GM23338 (cell line): ENCODE results near the gene CNOT6. TPM values are rescaled to one million over a fixed set of nuclear protein-coding genes. Genes with fewer than 3 reads are reported as not detected.

ENCODE experiments used
- ATAC-seq: fragments of 200-7000 bp; cut with Tn5 transposase; 3 replicates; pipeline ENCODE4 v1.9.1; 2020
- DNase-seq: peaks from one replicate; pipeline ENCODE4 v3.0.0-alpha.2; 2015; ENCODE audit warnings: low spot score
- H2AFZ ChIP-seq: fragments of 200-600 bp; sonication (generic); 2 replicates; pipeline ENCODE4 v1.8.0; 2016; ENCODE audit warnings: antibody characterized with exemption, mild to moderate bottlenecking, moderate library complexity
- H3F3A ChIP-seq: fragments of 200-600 bp; sonication (generic); replicated peaks from 2 replicates; pipeline ENCODE4 v1.8.0; 2017; ENCODE audit warnings: antibody characterized with exemption, mixed run types, low read depth
- H3K27ac ChIP-seq: fragments of 200-600 bp; sonication (generic); 2 replicates; pipeline ENCODE4 v1.6.1; 2016; ENCODE audit warnings: low read depth
- H3K27me3 ChIP-seq: fragments of 200-600 bp; sonication (generic); 2 replicates; pipeline ENCODE4 v1.8.0; 2016; ENCODE audit warnings: mild to moderate bottlenecking, mixed run types, moderate library complexity; ENCODE audit not compliant: insufficient read depth
- H3K36me3 ChIP-seq: fragments of 200-600 bp; sonication (generic); 2 replicates; pipeline ENCODE4 v1.8.0; 2016; ENCODE audit warnings: mild to moderate bottlenecking; ENCODE audit not compliant: insufficient read depth
- H3K4me1 ChIP-seq: fragments of 200-600 bp; sonication (generic); 2 replicates; pipeline ENCODE4 v1.8.0; 2016; ENCODE audit warnings: mild to moderate bottlenecking, moderate library complexity; ENCODE audit not compliant: insufficient read depth
- H3K4me2 ChIP-seq: fragments of 200-600 bp; sonication (generic); 2 replicates; pipeline ENCODE4 v1.7.1; 2017; ENCODE audit warnings: mixed run types
- H3K4me3 ChIP-seq: fragments of 200-600 bp; sonication (generic); 2 replicates; pipeline ENCODE4 v1.6.1; 2016; ENCODE audit warnings: mixed run types
- H3K79me2 ChIP-seq: fragments of 200-600 bp; sonication (generic); replicated peaks from 2 replicates; pipeline ENCODE4 v1.8.0; 2017; ENCODE audit warnings: mild to moderate bottlenecking; ENCODE audit not compliant: insufficient read depth
- H3K9me2 ChIP-seq: fragments of 200-600 bp; sonication (generic); 2 replicates; pipeline ENCODE4 v1.8.0; 2017; ENCODE audit not compliant: insufficient read depth
- H4K20me1 ChIP-seq: fragments of 200-600 bp; sonication (generic); replicated peaks from 2 replicates; pipeline ENCODE4 v1.8.0; 2017; ENCODE audit warnings: mild to moderate bottlenecking; ENCODE audit not compliant: insufficient read depth
- H3K27ac Mint-ChIP-seq: 2 replicates; pipeline ENCODE4 v1.8.0; 2020; ENCODE audit warnings: inconsistent platforms, mild to moderate bottlenecking, moderate library complexity, mixed read lengths
- H3K27me3 Mint-ChIP-seq: 3 replicates; pipeline ENCODE4 v1.8.0; 2022; ENCODE audit warnings: low read depth, mild to moderate bottlenecking, moderate library complexity, mixed read lengths, inconsistent platforms; ENCODE audit not compliant: insufficient read depth, poor library complexity
- H3K36me3 Mint-ChIP-seq: 3 replicates; pipeline ENCODE4 v1.8.0; 2021; ENCODE audit warnings: low read depth, mild to moderate bottlenecking, inconsistent platforms, moderate library complexity, mixed read lengths
- H3K4me1 Mint-ChIP-seq: 3 replicates; pipeline ENCODE4 v1.8.0; 2020; ENCODE audit warnings: mild to moderate bottlenecking, inconsistent platforms, mixed read lengths
- H3K4me3 Mint-ChIP-seq: 3 replicates; pipeline ENCODE4 v1.8.0; 2021; ENCODE audit warnings: moderate library complexity, mild to moderate bottlenecking, inconsistent platforms, mixed read lengths
- H3K9me3 Mint-ChIP-seq: 3 replicates; pipeline ENCODE4 v1.8.0; 2020; ENCODE audit warnings: moderate library complexity, mild to moderate bottlenecking, inconsistent platforms, mixed read lengths
- CREB1 ChIP-seq: fragments of 250-450 bp; sonication (Bioruptor Pico); IDR thresholded peaks from 2 replicates; pipeline ENCODE4 v1.5.0; 2020; ENCODE audit warnings: low read depth, mild to moderate bottlenecking, moderate library complexity
- EZH2 ChIP-seq: fragments of 200-600 bp; sonication (generic); IDR thresholded peaks from one replicate; pipeline ENCODE4 v1.8.0; 2017; ENCODE audit warnings: antibody characterized with exemption, mild to moderate bottlenecking, low read depth; ENCODE audit not compliant: unreplicated experiment
- EZH2phosphoT487 ChIP-seq: fragments of 200-600 bp; sonication (generic); IDR thresholded peaks from one replicate; pipeline ENCODE4 v1.8.1; 2018; ENCODE audit warnings: antibody characterized with exemption; ENCODE audit not compliant: unreplicated experiment
- JUNB ChIP-seq: IDR thresholded peaks from one replicate; pipeline ENCODE4 v1.6.1; 2016; ENCODE audit warnings: antibody characterized with exemption; ENCODE audit not compliant: unreplicated experiment
- NANOG ChIP-seq: IDR thresholded peaks from 2 replicates; pipeline ENCODE4 v1.6.1; 2016; ENCODE audit warnings: antibody characterized with exemption, borderline replicate concordance
- POLR2AphosphoS5 ChIP-seq: IDR thresholded peaks from 2 replicates; pipeline ENCODE4 v1.6.1; 2016; ENCODE audit warnings: antibody characterized with exemption, low read depth
- STAT1 ChIP-seq: IDR thresholded peaks from one replicate; pipeline ENCODE4 v1.6.1; 2016; ENCODE audit warnings: antibody characterized with exemption; ENCODE audit not compliant: unreplicated experiment
- ZNF114 ChIP-seq: fragments of 250-450 bp; sonication (Bioruptor Pico); IDR thresholded peaks from 2 replicates; pipeline ENCODE4 v1.5.0; 2020; ENCODE audit warnings: mild to moderate bottlenecking, moderate library complexity
- ZNF331 ChIP-seq: fragments of 250-450 bp; sonication (Bioruptor Pico); IDR thresholded peaks from 2 replicates; pipeline ENCODE4 v1.5.0; 2020; ENCODE audit warnings: low read depth, mild to moderate bottlenecking, moderate library complexity
- polyA plus RNA-seq: library from polyadenylated mRNA; unstranded; fragments of >200 nt; fragmentation: Nextera tagmentation; extraction: Ambion mirVana; gene quantifications from 2 replicates; pipeline ENCODE4 v1.2.1, GENCODE V29; 2016
- total RNA-seq: library from RNA; depleted of rRNA; stranded (reverse); fragments of >200 nt; shearing (Covaris generic); gene quantifications from 2 replicates; pipeline ENCODE4 v1.2.3, GENCODE V29; 2014
- TF ChIP-seq, protein P1 (sequence below): IDR thresholded peaks from one replicate; pipeline ENCODE4 v1.6.1; 2018; ENCODE audit warnings: antibody characterized with exemption; ENCODE audit not compliant: unreplicated experiment
- TF ChIP-seq, protein P2 (sequence below): fragments of 250-450 bp; sonication (Bioruptor Pico); IDR thresholded peaks from 2 replicates; pipeline ENCODE4 v1.5.0; 2020; ENCODE audit warnings: mild to moderate bottlenecking, moderate library complexity

The CNOT6 gene
- total and polyA plus RNA-seq, 2 experiments from 2014 or later = 14.6 to 38.7 TPM

DNA sequence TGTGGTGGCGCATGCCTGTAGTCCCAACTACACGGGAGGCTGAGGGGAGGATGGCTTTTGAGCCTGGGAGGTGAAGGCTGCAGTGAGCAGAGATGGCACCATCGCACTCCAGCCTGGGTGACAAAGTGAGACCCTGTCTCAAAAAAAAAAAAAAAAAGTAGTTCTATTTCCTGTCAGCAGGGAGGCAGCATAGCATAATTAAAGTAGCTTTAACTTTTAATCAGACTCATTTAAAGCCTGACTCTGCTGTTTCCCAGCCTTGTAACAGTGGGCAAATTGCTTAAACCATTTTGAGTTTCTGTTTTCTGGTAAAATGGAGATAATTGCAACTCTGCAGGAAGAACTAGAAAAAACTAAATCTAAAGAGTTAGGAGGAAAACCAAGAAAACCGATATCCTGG, 31.2 kb downstream of the CNOT6 start:
- Histone ChIP-seq H3K4me1 (peaks cover 36% of the 10 kb centered on the region), H3K4me3 (no peak overlapping the region), H3F3A (no peaks in the 10 kb centered on the region), H3K27me3 (no peaks in the 10 kb centered on the region), H3K36me3 (peaks cover 11% of the 10 kb centered on the region), H3K9me2 (no peaks in the 10 kb centered on the region), H3K4me2 (peak overlapping the region; percentile 56), H4K20me1 (peaks cover 60% of the 10 kb centered on the region), H3K79me2 (peaks cover 100% of the 10 kb centered on the region), H2AFZ (no peak overlapping the region), H3K27ac (0 out of 2 replicates have a peak overlapping the region, but pooled peaks have one; percentile 28)
- no peak overlapping the region for H3K4me3 Mint-ChIP-seq
- TF ChIP-seq NANOG = no peak
- no peak for TF ChIP-seq ZNF331 (CRISPR knock-in tag)
- TF ChIP-seq EZH2 = no peak
- no peak for TF ChIP-seq POLR2AphosphoS5
- DNase-seq = no peak
- H3K9me3 Mint-ChIP-seq = peaks cover 13% of the 10 kb centered on the region
- peak overlapping the region; percentile 32; the same call in 1 of the 2 replicates for H3K27ac Mint-ChIP-seq
- H3K36me3 Mint-ChIP-seq = peaks cover 32% of the 10 kb centered on the region
- H3K4me1 Mint-ChIP-seq = peaks cover 54% of the 10 kb centered on the region
- ATAC-seq = no peak
- H3K27me3 Mint-ChIP-seq = peaks cover 11% of the 10 kb centered on the region

DNA sequence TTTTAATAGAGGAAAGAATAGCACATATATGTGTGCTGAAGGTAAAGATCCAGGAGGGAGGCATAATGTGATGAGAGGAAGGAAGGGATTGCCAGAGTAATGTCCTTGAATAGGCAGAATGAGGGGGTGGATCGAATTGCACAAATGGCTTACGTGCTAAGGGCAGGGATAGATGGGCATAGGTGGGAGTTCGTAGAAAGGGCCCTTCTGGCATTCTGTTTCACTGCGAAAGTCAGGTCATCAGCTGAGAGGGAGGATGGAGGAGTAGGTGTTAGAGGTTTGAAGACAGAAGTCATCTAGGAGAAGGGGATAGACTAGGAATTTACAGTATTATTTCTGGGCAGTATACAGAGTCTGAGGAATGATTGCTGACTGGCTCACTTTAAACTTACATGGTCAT, 32.1 kb downstream of the CNOT6 start:
- ATAC-seq (peak; percentile 33; the same call in 2 of the 3 replicates), DNase-seq (no peak)
- H3K4me2 ChIP-seq = peak overlapping the region; percentile 56
- H3K4me3 ChIP-seq = 0 out of 2 replicates have a peak overlapping the region, but pooled peaks have one; percentile 11
- H3F3A ChIP-seq = no peaks in the 10 kb centered on the region
- Mint-ChIP-seq H3K4me3 (no peak overlapping the region; the same call in 2 of the 3 replicates), H3K4me1 (peaks cover 49% of the 10 kb centered on the region), H3K9me3 (peaks cover 16% of the 10 kb centered on the region), H3K27me3 (peaks cover 11% of the 10 kb centered on the region), H3K27ac (0 out of 2 replicates have a peak overlapping the region, but pooled peaks have one; percentile 4), H3K36me3 (peaks cover 40% of the 10 kb centered on the region)
- no peaks in the 10 kb centered on the region for H3K27me3 ChIP-seq
- peaks cover 36% of the 10 kb centered on the region for H3K4me1 ChIP-seq
- peaks cover 55% of the 10 kb centered on the region for H4K20me1 ChIP-seq
- peaks cover 92% of the 10 kb centered on the region for H3K79me2 ChIP-seq
- H2AFZ ChIP-seq = no peak overlapping the region
- H3K36me3 ChIP-seq = peaks cover 15% of the 10 kb centered on the region
- H3K27ac ChIP-seq = peak overlapping the region; percentile 26; the same call in 1 of the 2 replicates
- H3K9me2 ChIP-seq = no peaks in the 10 kb centered on the region
- TF ChIP-seq NANOG (no peak), ZNF114 (no peak), JUNB (no peak), EZH2phosphoT487 (no peak), CREB1 (CRISPR knock-in tag) (no peak), STAT1 (no peak), POLR2AphosphoS5 (no peak), ZNF331 (CRISPR knock-in tag) (no peak), EZH2 (no peak)
- TF ChIP-seq, protein P1, sequence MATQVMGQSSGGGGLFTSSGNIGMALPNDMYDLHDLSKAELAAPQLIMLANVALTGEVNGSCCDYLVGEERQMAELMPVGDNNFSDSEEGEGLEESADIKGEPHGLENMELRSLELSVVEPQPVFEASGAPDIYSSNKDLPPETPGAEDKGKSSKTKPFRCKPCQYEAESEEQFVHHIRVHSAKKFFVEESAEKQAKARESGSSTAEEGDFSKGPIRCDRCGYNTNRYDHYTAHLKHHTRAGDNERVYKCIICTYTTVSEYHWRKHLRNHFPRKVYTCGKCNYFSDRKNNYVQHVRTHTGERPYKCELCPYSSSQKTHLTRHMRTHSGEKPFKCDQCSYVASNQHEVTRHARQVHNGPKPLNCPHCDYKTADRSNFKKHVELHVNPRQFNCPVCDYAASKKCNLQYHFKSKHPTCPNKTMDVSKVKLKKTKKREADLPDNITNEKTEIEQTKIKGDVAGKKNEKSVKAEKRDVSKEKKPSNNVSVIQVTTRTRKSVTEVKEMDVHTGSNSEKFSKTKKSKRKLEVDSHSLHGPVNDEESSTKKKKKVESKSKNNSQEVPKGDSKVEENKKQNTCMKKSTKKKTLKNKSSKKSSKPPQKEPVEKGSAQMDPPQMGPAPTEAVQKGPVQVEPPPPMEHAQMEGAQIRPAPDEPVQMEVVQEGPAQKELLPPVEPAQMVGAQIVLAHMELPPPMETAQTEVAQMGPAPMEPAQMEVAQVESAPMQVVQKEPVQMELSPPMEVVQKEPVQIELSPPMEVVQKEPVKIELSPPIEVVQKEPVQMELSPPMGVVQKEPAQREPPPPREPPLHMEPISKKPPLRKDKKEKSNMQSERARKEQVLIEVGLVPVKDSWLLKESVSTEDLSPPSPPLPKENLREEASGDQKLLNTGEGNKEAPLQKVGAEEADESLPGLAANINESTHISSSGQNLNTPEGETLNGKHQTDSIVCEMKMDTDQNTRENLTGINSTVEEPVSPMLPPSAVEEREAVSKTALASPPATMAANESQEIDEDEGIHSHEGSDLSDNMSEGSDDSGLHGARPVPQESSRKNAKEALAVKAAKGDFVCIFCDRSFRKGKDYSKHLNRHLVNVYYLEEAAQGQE = no peak
- TF ChIP-seq, protein P2, sequence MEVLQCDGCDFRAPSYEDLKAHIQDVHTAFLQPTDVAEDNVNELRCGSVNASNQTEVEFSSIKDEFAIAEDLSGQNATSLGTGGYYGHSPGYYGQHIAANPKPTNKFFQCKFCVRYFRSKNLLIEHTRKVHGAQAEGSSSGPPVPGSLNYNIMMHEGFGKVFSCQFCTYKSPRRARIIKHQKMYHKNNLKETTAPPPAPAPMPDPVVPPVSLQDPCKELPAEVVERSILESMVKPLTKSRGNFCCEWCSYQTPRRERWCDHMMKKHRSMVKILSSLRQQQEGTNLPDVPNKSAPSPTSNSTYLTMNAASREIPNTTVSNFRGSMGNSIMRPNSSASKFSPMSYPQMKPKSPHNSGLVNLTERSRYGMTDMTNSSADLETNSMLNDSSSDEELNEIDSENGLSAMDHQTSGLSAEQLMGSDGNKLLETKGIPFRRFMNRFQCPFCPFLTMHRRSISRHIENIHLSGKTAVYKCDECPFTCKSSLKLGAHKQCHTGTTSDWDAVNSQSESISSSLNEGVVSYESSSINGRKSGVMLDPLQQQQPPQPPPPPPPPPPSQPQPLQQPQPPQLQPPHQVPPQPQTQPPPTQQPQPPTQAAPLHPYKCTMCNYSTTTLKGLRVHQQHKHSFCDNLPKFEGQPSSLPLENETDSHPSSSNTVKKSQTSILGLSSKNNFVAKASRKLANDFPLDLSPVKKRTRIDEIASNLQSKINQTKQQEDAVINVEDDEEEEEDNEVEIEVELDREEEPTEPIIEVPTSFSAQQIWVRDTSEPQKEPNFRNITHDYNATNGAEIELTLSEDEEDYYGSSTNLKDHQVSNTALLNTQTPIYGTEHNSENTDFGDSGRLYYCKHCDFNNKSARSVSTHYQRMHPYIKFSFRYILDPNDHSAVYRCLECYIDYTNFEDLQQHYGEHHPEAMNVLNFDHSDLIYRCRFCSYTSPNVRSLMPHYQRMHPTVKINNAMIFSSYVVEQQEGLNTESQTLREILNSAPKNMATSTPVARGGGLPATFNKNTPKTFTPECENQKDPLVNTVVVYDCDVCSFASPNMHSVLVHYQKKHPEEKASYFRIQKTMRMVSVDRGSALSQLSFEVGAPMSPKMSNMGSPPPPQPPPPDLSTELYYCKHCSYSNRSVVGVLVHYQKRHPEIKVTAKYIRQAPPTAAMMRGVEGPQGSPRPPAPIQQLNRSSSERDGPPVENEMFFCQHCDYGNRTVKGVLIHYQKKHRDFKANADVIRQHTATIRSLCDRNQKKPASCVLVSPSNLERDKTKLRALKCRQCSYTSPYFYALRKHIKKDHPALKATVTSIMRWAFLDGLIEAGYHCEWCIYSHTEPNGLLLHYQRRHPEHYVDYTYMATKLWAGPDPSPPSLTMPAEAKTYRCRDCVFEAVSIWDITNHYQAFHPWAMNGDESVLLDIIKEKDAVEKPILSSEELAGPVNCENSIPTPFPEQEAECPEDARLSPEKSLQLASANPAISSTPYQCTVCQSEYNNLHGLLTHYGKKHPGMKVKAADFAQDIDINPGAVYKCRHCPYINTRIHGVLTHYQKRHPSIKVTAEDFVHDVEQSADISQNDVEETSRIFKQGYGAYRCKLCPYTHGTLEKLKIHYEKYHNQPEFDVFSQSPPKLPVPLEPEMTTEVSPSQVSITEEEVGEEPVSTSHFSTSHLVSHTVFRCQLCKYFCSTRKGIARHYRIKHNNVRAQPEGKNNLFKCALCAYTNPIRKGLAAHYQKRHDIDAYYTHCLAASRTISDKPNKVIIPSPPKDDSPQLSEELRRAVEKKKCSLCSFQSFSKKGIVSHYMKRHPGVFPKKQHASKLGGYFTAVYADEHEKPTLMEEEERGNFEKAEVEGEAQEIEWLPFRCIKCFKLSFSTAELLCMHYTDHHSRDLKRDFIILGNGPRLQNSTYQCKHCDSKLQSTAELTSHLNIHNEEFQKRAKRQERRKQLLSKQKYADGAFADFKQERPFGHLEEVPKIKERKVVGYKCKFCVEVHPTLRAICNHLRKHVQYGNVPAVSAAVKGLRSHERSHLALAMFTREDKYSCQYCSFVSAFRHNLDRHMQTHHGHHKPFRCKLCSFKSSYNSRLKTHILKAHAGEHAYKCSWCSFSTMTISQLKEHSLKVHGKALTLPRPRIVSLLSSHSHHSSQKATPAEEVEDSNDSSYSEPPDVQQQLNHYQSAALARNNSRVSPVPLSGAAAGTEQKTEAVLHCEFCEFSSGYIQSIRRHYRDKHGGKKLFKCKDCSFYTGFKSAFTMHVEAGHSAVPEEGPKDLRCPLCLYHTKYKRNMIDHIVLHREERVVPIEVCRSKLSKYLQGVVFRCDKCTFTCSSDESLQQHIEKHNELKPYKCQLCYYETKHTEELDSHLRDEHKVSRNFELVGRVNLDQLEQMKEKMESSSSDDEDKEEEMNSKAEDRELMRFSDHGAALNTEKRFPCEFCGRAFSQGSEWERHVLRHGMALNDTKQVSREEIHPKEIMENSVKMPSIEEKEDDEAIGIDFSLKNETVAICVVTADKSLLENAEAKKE (CRISPR knock-in tag) = no peak
